CD4-positive, alpha-beta T cell treated with Interferon alpha-2 for 1 hour (primary cell): Measurements from ENCODE around the gene PRR12.

Experiments
- DNase-seq, 2 donors: peaks; one replicate each; pipeline ENCODE4 v3.0.0-alpha.2; 2020 to 2022

PRR12 gene

GRCh38 chr19:49566302-49566701 lies 24.7 kb upstream of the PRR12 start:
- no peak for DNase-seq

- DNase-seq: peak; percentile 77 to 88
These were observed 23.0 kb upstream of the PRR12 start for GRCh38 chr19:49567861-49568441.

GRCh38 chr19:49570138-49570856 lies 20.7 kb upstream of the PRR12 start:
- peak; percentile 81 to 89 for DNase-seq

- peak; percentile 35 to 65 for DNase-seq
These were observed 19.8 kb upstream of the PRR12 start for GRCh38 chr19:49570997-49571676.

- no peak for DNase-seq
These were observed 18.0 kb upstream of the PRR12 start for GRCh38 chr19:49573009-49573408.

- DNase-seq: no peak
These were observed 17.6 kb upstream of the PRR12 start for GRCh38 chr19:49573425-49573824.

GRCh38 chr19:49574206-49574755 lies 16.7 kb upstream of the PRR12 start:
- DNase-seq: no peak

GRCh38 chr19:49579193-49579592 lies 11.8 kb upstream of the PRR12 start:
- DNase-seq: no peak

GRCh38 chr19:49579947-49580263 lies 11.1 kb upstream of the PRR12 start:
- DNase-seq: no peak

- DNase-seq: peak; percentile 96 to 98
These were observed 10.5 kb upstream of the PRR12 start, which contains the start of gene NOSIP for GRCh38 chr19:49580264-49581006. Gene NOSIP (minus strand): TSS chr19:49580556. CDS start chr19:49560691, 19,865 bp downstream.

- no peak for DNase-seq
These were observed 9.9 kb upstream of the PRR12 start, which contains the start of gene PRRG2 for GRCh38 chr19:49581007-49581508. Gene PRRG2 (plus strand): TSS chr19:49581316. CDS start chr19:49583220, 1,904 bp downstream.

GRCh38 chr19:49583239-49583638 lies 7.7 kb upstream of the PRR12 start:
- no peak for DNase-seq

GRCh38 chr19:49585023-49585422 lies 6.0 kb upstream of the PRR12 start:
- no peak for DNase-seq

- no peak for DNase-seq
These were observed 3.8 kb upstream of the PRR12 start for GRCh38 chr19:49587227-49587626.

- DNase-seq: peak in 1 of 2 donors; percentile 37
These were observed 2.4 kb upstream of the PRR12 start for GRCh38 chr19:49588365-49589122.

GRCh38 chr19:49589502-49589905 lies 1.5 kb upstream of the PRR12 start:
- DNase-seq: no peak

GRCh38 chr19:49590071-49590970 lies 661 bp upstream of the PRR12 start:
- DNase-seq: peak; percentile 98 to 99

GRCh38 chr19:49591731-49592485 lies 926 bp downstream of the PRR12 start:
- DNase-seq: peak in 1 of 2 donors; percentile 52

- DNase-seq: peak in 1 of 2 donors; percentile 10
These were observed 1.7 kb downstream of the PRR12 start for GRCh38 chr19:49592486-49593232.
